Epidermal melanocyte (primary cell): ENCODE results near the gene MAPK12.
A peak's percentile ranks its signal among the peaks of the same experiment; 100 is the strongest.
"Not testable (repeated sequence)": the region's sequence is repeated elsewhere in the genome, so short reads cannot be mapped to it uniquely, and the experiment has no call there.

Experiments
- DNase-seq: peaks from one replicate; pipeline ENCODE4 v3.0.0; 2011; ENCODE audit warnings: low spot score; ENCODE audit not compliant: insufficient read length

Gene MAPK12

GRCh38 chr22:50282361-50283155, 21.1 kb upstream of the MAPK12 start:
- DNase-seq = no peak

- no peak for DNase-seq
Measured at GRCh38 chr22:50281957-50282356, 20.5 kb upstream of the MAPK12 start.

GRCh38 chr22:50281384-50281760, 19.9 kb upstream of the MAPK12 start:
- DNase-seq = no peak

GRCh38 chr22:50280708-50281383, 19.4 kb upstream of the MAPK12 start:
- no peak for DNase-seq

GRCh38 chr22:50280022-50280707, 18.7 kb upstream of the MAPK12 start:
- DNase-seq = no peak

- no peak for DNase-seq
Measured at GRCh38 chr22:50278956-50279619, 17.6 kb upstream of the MAPK12 start.

GRCh38 chr22:50278461-50278860, 17.0 kb upstream of the MAPK12 start:
- no peak for DNase-seq

GRCh38 chr22:50277761-50278160, 16.3 kb upstream of the MAPK12 start:
- DNase-seq = no peak

GRCh38 chr22:50276143-50276542, 14.7 kb upstream of the MAPK12 start:
- no peak for DNase-seq

- no peak for DNase-seq
Measured at GRCh38 chr22:50275181-50276055, 13.9 kb upstream of the MAPK12 start.

GRCh38 chr22:50274771-50275170, 13.3 kb upstream of the MAPK12 start:
- no peak for DNase-seq

- DNase-seq = no peak
Measured at GRCh38 chr22:50274311-50274710, 12.8 kb upstream of the MAPK12 start.

GRCh38 chr22:50273781-50274180, 12.3 kb upstream of the MAPK12 start:
- not testable (repeated sequence) for DNase-seq

- DNase-seq = not testable (repeated sequence)
Measured at GRCh38 chr22:50273352-50273751, 11.9 kb upstream of the MAPK12 start.

- no peak for DNase-seq
Measured at GRCh38 chr22:50272044-50272802, 10.7 kb upstream of the MAPK12 start.

- peak; percentile 55 for DNase-seq
Measured at GRCh38 chr22:50271519-50271970, 10.1 kb upstream of the MAPK12 start.

GRCh38 chr22:50270666-50271394, 9.3 kb upstream of the MAPK12 start:
- peak; percentile 80 for DNase-seq

- no peak for DNase-seq
Measured at GRCh38 chr22:50269970-50270665, 8.6 kb upstream of the MAPK12 start, which contains the start of gene MAPK11. TSS of gene MAPK11 (minus strand) at chr22:50270380. CDS start at chr22:50270292, 88 bp downstream.

- no peak for DNase-seq
Measured at GRCh38 chr22:50269573-50269969, 8.1 kb upstream of the MAPK12 start.
